HG02642 (cell line): ENCODE measurements around the gene TSC2.

Source experiments
- ATAC-seq: cut with Tn5 transposase; IDR thresholded peaks from one replicate; pipeline ENCODE4 v1.9.1; 2021; ENCODE audit warnings: mild to moderate bottlenecking; ENCODE audit not compliant: unreplicated experiment, poor library complexity

The TSC2 gene

DNA sequence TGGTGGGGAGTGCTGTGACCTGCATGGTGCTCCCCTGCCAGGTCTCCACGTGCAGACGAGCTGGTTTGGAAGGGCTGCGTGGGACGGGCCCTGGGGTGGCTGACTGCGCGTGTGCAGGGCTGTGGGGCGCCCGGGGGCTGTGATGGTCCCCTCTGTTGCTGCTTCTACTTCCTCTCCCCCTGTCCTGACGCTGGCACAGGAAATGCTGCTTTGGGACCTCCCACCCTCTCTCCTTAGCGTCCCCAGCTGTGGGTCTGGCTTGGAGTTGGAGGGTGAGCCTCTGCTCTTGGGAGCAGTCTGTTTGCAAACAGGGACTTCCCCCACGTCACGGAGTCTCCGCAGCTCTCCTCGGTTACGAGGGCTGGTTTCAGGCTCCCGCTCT, 35.2 kb downstream of the TSC2 start:
- ATAC-seq = no peak

- ATAC-seq = no peak
Measured at GRCh38 chr16:2083409-2083808, 35.6 kb downstream of the TSC2 start.

GRCh38 chr16:2083876-2084780, 36.3 kb downstream of the TSC2 start:
- ATAC-seq = no peak

GRCh38 chr16:2084895-2085625, 37.3 kb downstream of the TSC2 start:
- ATAC-seq = no peak

DNA sequence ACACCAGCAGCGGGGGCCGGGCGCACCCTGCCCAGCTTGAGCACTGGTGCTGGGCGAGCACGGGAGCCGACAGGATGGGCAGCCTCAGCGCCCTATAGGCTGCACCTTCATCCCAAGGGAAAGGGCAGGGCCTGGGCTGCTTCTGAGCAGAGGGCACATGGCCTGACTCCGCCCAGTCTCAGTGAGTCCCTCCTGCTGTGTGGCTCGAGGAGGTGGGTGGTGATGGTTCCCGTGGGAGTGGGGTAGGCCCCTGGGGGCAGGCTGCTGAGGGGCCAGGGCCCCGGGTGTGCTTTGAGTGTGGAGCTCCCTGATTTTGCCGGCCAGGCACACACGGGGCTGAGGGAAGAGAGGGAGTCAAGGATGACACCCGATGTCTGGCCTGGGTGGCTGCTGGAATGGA, 37.9 kb downstream of the TSC2 start:
- no peak for ATAC-seq

- no peak for ATAC-seq
Measured at GRCh38 chr16:2086106-2086742, 38.4 kb downstream of the TSC2 start.

DNA sequence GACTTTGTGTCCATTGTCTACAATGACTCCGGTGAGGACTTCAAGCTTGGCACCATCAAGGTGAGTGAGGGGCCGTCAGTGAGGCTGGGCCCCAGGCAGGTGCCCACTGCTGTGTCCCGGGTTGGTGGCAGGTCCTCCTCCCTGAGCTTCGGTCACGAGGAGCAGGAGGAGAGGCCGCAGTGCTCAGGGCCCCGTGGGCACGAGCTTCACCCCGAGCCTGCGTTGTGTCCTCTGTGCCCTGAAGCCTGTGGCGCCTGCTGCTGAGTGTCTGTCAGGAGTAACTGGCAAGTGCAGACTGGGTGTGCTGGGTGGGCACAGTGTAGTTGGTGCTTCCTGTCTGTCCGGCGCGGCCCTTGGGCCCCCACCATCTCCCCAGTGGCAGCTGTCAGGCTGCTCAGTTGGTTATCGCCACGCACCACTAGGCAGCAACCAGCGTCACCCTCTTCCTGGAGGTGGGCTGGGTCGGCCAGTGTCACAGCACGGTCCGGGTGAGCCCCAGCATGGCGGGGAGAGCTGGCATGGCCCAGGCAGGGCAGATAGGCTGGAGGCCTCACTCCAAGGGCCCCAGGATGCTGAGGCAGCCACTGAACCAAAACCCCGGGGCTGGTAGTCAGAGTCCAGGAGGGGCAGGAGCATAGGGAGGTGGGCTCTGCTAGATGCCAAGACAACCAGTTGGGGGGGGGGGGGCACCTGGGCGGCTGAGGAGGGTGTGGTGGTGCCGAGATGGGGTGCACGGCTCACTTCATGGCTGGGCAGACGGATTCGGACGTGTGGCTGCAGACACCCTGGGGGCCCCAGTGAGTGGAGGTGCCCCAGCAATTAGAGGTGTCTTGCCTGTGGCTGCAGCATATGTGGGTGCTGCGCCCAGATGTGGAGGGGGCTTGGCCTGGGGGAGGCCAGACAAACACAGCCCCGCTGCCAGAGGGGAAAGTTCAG, 39.3 kb downstream of the TSC2 start:
- ATAC-seq = no peak

DNA sequence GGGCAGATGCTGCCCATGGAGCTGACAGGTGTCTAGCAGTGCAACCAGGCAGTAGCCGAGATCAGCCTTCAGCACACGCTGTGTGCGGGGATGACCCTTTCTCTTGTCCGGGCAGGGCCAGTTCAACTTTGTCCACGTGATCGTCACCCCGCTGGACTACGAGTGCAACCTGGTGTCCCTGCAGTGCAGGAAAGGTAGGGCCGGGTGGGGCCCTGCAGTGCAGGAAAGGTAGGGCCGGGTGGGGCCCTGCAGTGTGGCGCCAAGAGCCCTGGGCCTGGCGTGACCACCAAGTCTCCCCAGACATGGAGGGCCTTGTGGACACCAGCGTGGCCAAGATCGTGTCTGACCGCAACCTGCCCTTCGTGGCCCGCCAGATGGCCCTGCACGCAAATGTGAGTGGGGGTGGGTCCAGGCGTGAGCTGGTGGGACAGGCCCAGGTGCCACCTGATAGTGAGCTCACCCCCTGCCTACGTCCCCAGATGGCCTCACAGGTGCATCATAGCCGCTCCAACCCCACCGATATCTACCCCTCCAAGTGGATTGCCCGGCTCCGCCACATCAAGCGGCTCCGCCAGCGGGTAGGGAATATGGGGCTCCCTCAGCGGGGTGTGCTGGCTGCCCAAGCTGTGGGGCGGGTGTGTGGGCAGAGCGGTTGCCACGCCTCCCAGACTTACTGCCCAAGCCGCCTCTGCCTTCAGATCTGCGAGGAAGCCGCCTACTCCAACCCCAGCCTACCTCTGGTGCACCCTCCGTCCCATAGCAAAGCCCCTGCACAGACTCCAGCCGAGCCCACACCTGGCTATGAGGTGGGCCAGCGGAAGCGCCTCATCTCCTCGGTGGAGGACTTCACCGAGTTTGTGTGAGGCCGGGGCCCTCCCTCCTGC, 40.2 kb downstream of the TSC2 start:
- no peak for ATAC-seq

DNA sequence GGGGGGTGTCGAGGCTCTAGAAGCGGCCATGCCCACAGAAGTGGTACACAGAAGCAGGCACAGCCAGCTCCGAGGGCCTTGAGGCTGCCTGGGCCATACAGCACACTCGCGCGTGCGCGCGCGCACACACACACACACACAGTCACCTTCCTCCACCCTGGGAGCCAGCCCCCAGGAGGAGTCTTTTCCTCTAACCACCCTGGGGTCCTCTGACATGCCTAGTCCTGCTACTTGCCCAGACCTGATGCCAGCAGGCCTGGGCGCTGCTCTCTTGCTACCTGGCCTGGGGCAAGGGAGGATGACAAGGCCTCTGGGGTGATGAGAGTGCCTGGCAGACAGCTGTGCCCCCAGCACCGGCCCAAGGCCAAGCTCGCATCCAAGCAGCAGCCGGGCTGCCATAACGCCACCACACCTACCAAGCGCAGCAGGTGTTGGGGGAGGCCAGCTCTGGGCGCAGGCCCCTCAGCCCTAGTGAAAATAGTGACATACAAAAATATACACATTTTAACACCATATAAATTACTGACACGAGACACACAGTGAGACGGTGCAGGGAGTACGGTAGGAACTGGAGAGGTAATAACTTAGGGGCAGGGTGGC, 41.1 kb downstream of the TSC2 start:
- no peak for ATAC-seq

DNA sequence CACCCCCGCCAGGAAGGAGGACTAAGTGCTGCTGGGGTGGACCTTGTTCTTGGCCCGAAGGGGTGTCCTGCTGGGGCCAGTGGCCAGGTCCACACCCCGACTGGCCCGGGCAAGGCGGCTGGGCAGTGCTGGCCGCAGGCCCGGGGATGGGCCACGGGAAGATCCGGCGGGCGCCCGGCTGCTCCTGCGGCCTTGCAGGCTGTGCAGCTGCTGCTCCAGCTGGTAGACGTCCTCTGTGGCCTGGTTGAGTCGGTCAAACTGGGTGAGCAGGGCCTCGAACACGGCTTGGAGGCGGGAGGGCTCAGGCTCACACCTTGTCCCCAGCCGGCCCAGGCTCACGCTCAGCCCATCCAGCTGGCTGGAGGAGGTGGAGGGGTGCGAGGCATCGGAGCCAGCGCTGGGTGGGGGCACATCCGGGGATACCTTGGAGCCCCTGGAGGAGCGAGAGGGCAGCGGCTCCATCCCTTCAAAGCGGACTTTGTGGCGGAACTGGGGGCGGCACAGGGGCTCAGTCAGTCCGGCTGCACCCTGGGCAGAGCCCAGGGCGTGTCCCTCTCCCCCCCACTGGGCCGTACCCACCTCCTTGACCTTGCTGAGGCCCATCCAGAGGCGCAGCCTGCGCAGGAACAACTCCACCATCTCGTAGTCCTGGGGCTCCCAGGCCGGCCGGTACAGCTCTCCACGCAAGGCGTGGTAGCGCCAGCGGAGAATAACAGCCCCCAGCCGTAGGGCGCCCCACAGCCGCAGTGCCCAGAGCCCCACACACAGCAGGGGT, 42.1 kb downstream of the TSC2 start:
- no peak for ATAC-seq

DNA sequence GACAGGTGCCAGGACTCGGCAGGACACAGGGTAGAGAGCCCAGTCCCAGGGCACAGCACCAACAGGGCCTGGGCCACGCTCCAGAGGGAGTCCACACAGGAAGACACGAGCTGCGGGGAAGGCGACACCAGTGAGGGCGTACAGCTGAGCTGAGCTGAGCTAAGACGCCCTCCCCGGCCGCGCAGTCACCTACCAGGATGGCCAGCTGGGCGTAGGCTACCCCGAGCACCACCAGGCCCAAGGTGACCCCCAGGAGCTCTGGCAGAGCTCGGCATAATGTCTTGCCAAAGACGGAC, 42.6 kb downstream of the TSC2 start:
- no peak for ATAC-seq

GRCh38 chr16:2090777-2091546, 43.2 kb downstream of the TSC2 start:
- ATAC-seq = no peak

DNA sequence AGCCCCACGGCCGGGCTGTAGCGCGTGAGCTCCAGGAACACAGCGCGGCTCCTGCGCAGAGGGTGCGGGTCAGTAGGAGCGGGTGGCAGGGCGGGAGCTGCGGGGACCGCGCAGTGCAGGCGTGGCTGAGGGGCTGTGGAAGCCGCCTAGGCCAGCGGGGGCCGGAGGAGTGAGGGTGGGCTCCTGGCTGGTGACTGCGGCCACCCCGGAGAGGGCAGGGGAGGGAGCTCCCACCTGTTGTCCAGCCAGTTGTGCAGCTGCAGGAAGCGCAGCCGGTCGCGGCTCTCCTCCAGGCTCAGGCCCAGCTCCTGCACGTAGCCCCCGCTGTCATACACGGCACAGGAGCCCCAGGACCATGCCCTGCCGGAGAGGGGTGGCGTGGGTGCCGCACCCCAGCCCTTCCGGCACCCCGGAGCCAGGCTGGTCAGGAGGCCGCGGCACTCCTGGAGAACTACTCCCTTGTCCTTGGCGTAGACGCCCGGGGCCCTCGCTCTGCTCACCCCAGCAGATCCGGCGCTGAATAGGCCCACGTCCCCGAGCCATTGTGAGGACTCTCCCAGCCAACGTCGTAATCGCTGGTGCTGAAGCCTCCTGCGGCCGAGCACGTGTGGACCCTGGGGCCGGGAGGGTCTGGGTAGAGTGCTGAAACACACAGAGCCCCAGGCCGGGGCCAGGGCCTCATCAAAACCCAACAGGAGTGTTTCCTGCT, 43.9 kb downstream of the TSC2 start:
- ATAC-seq = no peak

DNA sequence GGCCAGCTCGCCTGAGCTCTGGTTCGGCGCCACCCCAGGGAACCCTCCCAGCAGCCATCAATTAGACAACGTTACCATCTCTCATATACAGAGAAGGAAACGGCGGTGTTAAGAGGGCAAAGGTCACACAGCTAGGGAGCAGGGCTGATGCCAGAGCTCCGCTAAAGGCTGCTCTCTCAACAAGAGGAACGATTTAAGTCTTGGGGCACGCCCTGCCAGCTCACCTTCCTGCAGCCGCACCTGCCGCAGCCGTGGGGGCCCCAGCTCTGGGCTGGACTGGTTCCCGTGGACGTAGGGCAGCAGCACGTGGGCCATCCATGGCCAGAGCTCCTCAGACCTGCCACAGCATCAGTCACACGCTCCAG, 44.5 kb downstream of the TSC2 start:
- no peak for ATAC-seq

GRCh38 chr16:2092866-2093265, 45.1 kb downstream of the TSC2 start:
- no peak for ATAC-seq

- no peak for ATAC-seq
Measured at GRCh38 chr16:2093793-2094192, 46.0 kb downstream of the TSC2 start.

GRCh38 chr16:2095315-2095853, 47.6 kb downstream of the TSC2 start:
- no peak for ATAC-seq
